SK-N-SH (cell line): Measurements from ENCODE around the gene CASP8. TPM values are rescaled to one million over a fixed set of nuclear protein-coding genes. Genes with fewer than 3 reads are reported as not detected.

Experiments
- CTCF ChIA-PET: fragments of 300-600, 350-600 bp; formaldehyde crosslinking; extraction: SDS; loops from one replicate; lab custom pipeline; 2021; lab: Yijun Ruan, JAX
- POLR2A ChIA-PET: fragments of 350-600 bp; sonication (Branson Sonifier 250); formaldehyde crosslinking; extraction: SDS; loops from one replicate; lab custom pipeline; 2020; ENCODE audit warnings: antibody characterized with exemption, inconsistent platforms; lab: Yijun Ruan, JAX
- DNase-seq: peaks from one replicate; pipeline ENCODE4 v3.0.0; 2012
- H2AFZ ChIP-seq: fragments of 200-600 bp; sonication (generic); 2 replicates; pipeline ENCODE4 v1.8.1; 2016; ENCODE audit warnings: antibody characterized with exemption, mild to moderate bottlenecking, low read depth
- H3F3A ChIP-seq: fragments of 200-600 bp; sonication (generic); replicated peaks from 2 replicates; pipeline ENCODE3; 2016; ENCODE audit warnings: antibody characterized with exemption, mild to moderate bottlenecking; ENCODE audit not compliant: insufficient read depth
- H3K27ac ChIP-seq, 2 experiments: fragments of 200-500 bp in 1 of 2; fragments of 200-600 bp in 1 of 2; sonication (Bioruptor generic) in 1 of 2; sonication (generic), shearing (Covaris generic) in 1 of 2; 2 replicates each; pipeline versions ENCODE4 v1.5.1 to v1.6.1; 2014 to 2016; ENCODE audit warnings: low read depth in 2 of 2, inconsistent platforms in 1 of 2, low read length in 1 of 2, mild to moderate bottlenecking in 1 of 2, mixed read lengths in 1 of 2
- H3K27me3 ChIP-seq: fragments of 200-600 bp; sonication (generic), shearing (Covaris generic); 2 replicates; pipeline ENCODE4 v1.6.1; 2016; ENCODE audit warnings: mixed run types; ENCODE audit not compliant: insufficient read depth
- H3K36me3 ChIP-seq, 2 experiments: fragments of 200-500 bp in 1 of 2; fragments of 200-600 bp in 1 of 2; sonication (Bioruptor generic) in 1 of 2; sonication (generic) in 1 of 2; replicated peaks in 1 of 2; 2 replicates each; pipeline versions ENCODE3 to v1.5.1; 2014 to 2016; ENCODE audit warnings: low read length in 1 of 2, mild to moderate bottlenecking in 1 of 2; ENCODE audit not compliant: insufficient read depth in 2 of 2, control insufficient read depth in 1 of 2
- H3K4me1 ChIP-seq, 2 experiments: fragments of 200-500 bp in 1 of 2; fragments of 200-600 bp in 1 of 2; sonication (Bioruptor generic) in 1 of 2; sonication (generic), shearing (Covaris generic) in 1 of 2; 2 replicates each; pipeline versions ENCODE4 v1.5.1 to v1.6.1; 2014 to 2016; ENCODE audit warnings: low read depth in 1 of 2, low read length in 1 of 2, mixed run types in 1 of 2; ENCODE audit not compliant: insufficient read depth in 2 of 2, control insufficient read depth in 1 of 2
- H3K4me2 ChIP-seq: fragments of 200-600 bp; sonication (generic), shearing (Covaris generic); 2 replicates; pipeline ENCODE4 v1.6.1; 2017; ENCODE audit warnings: mixed run types
- H3K4me3 ChIP-seq, 2 experiments: fragments of 200-500 bp in 1 of 2; fragments of 200-600 bp in 1 of 2; sonication (Bioruptor generic) in 1 of 2; sonication (generic), shearing (Covaris generic) in 1 of 2; 2 replicates each; pipeline versions ENCODE4 v1.5.1 to v1.8.1; 2014 to 2016; ENCODE audit warnings: low read depth in 2 of 2, inconsistent platforms in 1 of 2, low read length in 1 of 2, mild to moderate bottlenecking in 1 of 2, mixed read lengths in 1 of 2, moderate library complexity in 1 of 2
- H3K79me2 ChIP-seq: fragments of 200-600 bp; sonication (generic); 2 replicates; pipeline ENCODE4 v1.8.1; 2017; ENCODE audit warnings: mild to moderate bottlenecking; ENCODE audit not compliant: insufficient read depth
- H3K9ac ChIP-seq: fragments of 200-600 bp; sonication (generic); 2 replicates; pipeline ENCODE4 v1.6.1; 2017; ENCODE audit warnings: mixed run types
- H3K9me2 ChIP-seq: fragments of 200-600 bp; sonication (generic); 2 replicates; pipeline ENCODE4 v1.6.1; 2017; ENCODE audit warnings: mixed run types
- H3K9me3 ChIP-seq: fragments of 200-600 bp; sonication (generic); 2 replicates; pipeline ENCODE4 v1.6.1; 2017; ENCODE audit warnings: mixed run types, mild to moderate bottlenecking, moderate library complexity
- H4K20me1 ChIP-seq: fragments of 200-600 bp; sonication (generic); 2 replicates; pipeline ENCODE4 v1.6.1; 2017; ENCODE audit warnings: mild to moderate bottlenecking, mixed run types; ENCODE audit not compliant: insufficient read depth
- CTCF ChIP-seq: fragments of 200-600 bp; sonication (generic); IDR thresholded peaks from 2 replicates; pipeline ENCODE4 v1.6.1; 2017; ENCODE audit warnings: antibody characterized with exemption, mild to moderate bottlenecking, moderate library complexity
- EZH2phosphoT487 ChIP-seq: fragments of 200-600 bp; sonication (generic); IDR thresholded peaks from 2 replicates; pipeline ENCODE4 v1.6.1; 2017; ENCODE audit warnings: low read depth, mixed run types, mild to moderate bottlenecking, antibody characterized with exemption, moderate library complexity, borderline replicate concordance
- FOXM1 ChIP-seq: IDR thresholded peaks from 2 replicates; pipeline ENCODE4 v1.4.0; 2012; ENCODE audit warnings: low read depth, mild to moderate bottlenecking
- GATA2 ChIP-seq: sonication (generic); formaldehyde crosslinking; IDR thresholded peaks from 2 replicates; pipeline ENCODE4 v1.5.0; 2020; ENCODE audit warnings: mild to moderate bottlenecking, missing genetic modification reagents
- MAX ChIP-seq: IDR thresholded peaks from 2 replicates; pipeline ENCODE4 v1.4.0; 2012; ENCODE audit warnings: low read depth
- MEF2A ChIP-seq: IDR thresholded peaks from 2 replicates; pipeline ENCODE4 v1.4.0; 2012; ENCODE audit warnings: low read depth, borderline replicate concordance
- MXI1 ChIP-seq: IDR thresholded peaks from 2 replicates; pipeline ENCODE4 v1.6.1; 2012; ENCODE audit warnings: mild to moderate bottlenecking, low read depth, low read length, improper control_type of control experiment
- NFIC ChIP-seq: IDR thresholded peaks from 2 replicates; pipeline ENCODE4 v1.4.0; 2012; ENCODE audit warnings: borderline replicate concordance
- NRF1 ChIP-seq: IDR thresholded peaks from 2 replicates; pipeline ENCODE4 v1.6.1; 2012; ENCODE audit warnings: low read depth, mild to moderate bottlenecking, low read length
- RAD21 ChIP-seq: IDR thresholded peaks from 2 replicates; pipeline ENCODE4 v1.6.1; 2012; ENCODE audit warnings: mild to moderate bottlenecking, low read length
- REST ChIP-seq: IDR thresholded peaks from 2 replicates; pipeline ENCODE4 v1.6.1; 2012; ENCODE audit warnings: mild to moderate bottlenecking, low read depth, low read length, moderate library complexity
- RFX5 ChIP-seq: IDR thresholded peaks from 2 replicates; pipeline ENCODE4 v1.6.1; 2012; ENCODE audit warnings: mild to moderate bottlenecking, improper control_type of control experiment, low read length
- RXRA ChIP-seq: IDR thresholded peaks from 2 replicates; pipeline ENCODE4 v1.4.0; 2012; ENCODE audit warnings: low read depth, mild to moderate bottlenecking, borderline replicate concordance
- SMC3 ChIP-seq: IDR thresholded peaks from 2 replicates; pipeline ENCODE4 v1.6.1; 2012; ENCODE audit warnings: low read depth, low read length, improper control_type of control experiment
- TEAD4 ChIP-seq: IDR thresholded peaks from 2 replicates; pipeline ENCODE4 v1.4.0; 2012; ENCODE audit warnings: mild to moderate bottlenecking, borderline replicate concordance; ENCODE audit not compliant: insufficient read depth
- WGBS: methylation state at CpG from one replicate; pipeline ENCODE4 v1.1.6; 2017; ENCODE audit warnings: low lambda C conversion rate; 5-methylcytosine and 5-hydroxymethylcytosine counted together
- polyA plus RNA-seq, 3 experiments: library from polyadenylated mRNA; depleted of rRNA; stranded (reverse); fragments of >200 nt; gene quantifications; 2 replicates each; pipeline ENCODE4 v1.2.3, GENCODE V29; 2012
- TF ChIP-seq, protein P1 (sequence below): fragments of 150-350 bp; IDR thresholded peaks from 2 replicates; pipeline ENCODE4 v1.6.1; 2016; ENCODE audit warnings: mild to moderate bottlenecking, low read depth, low read length

Gene CASP8
- polyA plus RNA-seq, 1 of the 3 experiments (the other 2 are of a cell fraction), result 13.1 TPM

GRCh38 chr2:201258666-201259615, 1.4 kb upstream of the CASP8 start:
- peak overlapping the region; percentile 81 to 96 for H3K27ac ChIP-seq
- POLR2A ChIA-PET, result interaction anchor here (1.3 kb wide), 1 partner anchor 12 kb away, joined by 3 read pairs; no protein-coding TSS in a partner anchor
- no peaks in the 10 kb centered on the region for H3K9me3 ChIP-seq
- H2AFZ ChIP-seq, result peak overlapping the region; percentile 96; the same call in 1 of the 2 replicates
- H3F3A ChIP-seq, result peaks cover 17% of the 10 kb centered on the region
- no peak for DNase-seq
- 54% methylated on average over 15 of the region's 15 CpGs for WGBS
- peak overlapping the region; percentile 92 for H3K9ac ChIP-seq
- peaks cover 0 to 13% of the 10 kb centered on the region in 2 experiments; a peak in 2 of 4 replicates for H3K4me1 ChIP-seq
- no peaks in the 10 kb centered on the region for H4K20me1 ChIP-seq
- H3K36me3 ChIP-seq, result no peaks in the 10 kb centered on the region
- CTCF ChIA-PET, result no interaction called here
- H3K27me3 ChIP-seq, result no peaks in the 10 kb centered on the region
- peak overlapping the region; percentile 54 to 60 for H3K4me3 ChIP-seq
- peak overlapping the region; percentile 89 for H3K4me2 ChIP-seq
- TF ChIP-seq NFIC (no peak), EZH2phosphoT487 (no peak), MAX (no peak), CTCF (peak; percentile 4), FOXM1 (no peak)
- no peaks in the 10 kb centered on the region for H3K9me2 ChIP-seq
- peaks cover 40% of the 10 kb centered on the region for H3K79me2 ChIP-seq

- POLR2A ChIA-PET, result no interaction called here
- WGBS, result 100% methylated on average over 3 of the region's 9 CpGs
These were observed 1.1 kb downstream of the CASP8 start for GRCh38 chr2:201261471-201261870.

More at GRCh38 chr2:201261471-201261870, 1.1 kb downstream of the CASP8 start:
- Histone ChIP-seq H3K4me3 (no peak overlapping the region), H3F3A (peaks cover 17% of the 10 kb centered on the region), H3K4me2 (peak overlapping the region; percentile 18; the same call in 1 of the 2 replicates), H3K9me3 (no peaks in the 10 kb centered on the region), H3K27ac (no peak overlapping the region), H3K9ac (no peak overlapping the region)
- CTCF ChIA-PET, result interaction anchor here (0.6 kb wide), 2 partner anchors 448 to 739 kb away, joined by 3 read pairs; no protein-coding TSS in a partner anchor
- TF ChIP-seq RXRA (no peak), MEF2A (no peak), GATA2 (CRISPR knock-in tag) (no peak), RFX5 (no peak), MXI1 (no peak), NRF1 (no peak), SMC3 (no peak), NFIC (no peak), REST (no peak), TEAD4 (no peak), FOXM1 (no peak), RAD21 (no peak)
- TF ChIP-seq, protein P1, sequence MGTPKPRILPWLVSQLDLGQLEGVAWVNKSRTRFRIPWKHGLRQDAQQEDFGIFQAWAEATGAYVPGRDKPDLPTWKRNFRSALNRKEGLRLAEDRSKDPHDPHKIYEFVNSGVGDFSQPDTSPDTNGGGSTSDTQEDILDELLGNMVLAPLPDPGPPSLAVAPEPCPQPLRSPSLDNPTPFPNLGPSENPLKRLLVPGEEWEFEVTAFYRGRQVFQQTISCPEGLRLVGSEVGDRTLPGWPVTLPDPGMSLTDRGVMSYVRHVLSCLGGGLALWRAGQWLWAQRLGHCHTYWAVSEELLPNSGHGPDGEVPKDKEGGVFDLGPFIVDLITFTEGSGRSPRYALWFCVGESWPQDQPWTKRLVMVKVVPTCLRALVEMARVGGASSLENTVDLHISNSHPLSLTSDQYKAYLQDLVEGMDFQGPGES, result no peak
- TF ChIP-seq, all 33 proteins: peak for 0
- H4K20me1 ChIP-seq, result no peaks in the 10 kb centered on the region
- H3K9me2 ChIP-seq, result no peaks in the 10 kb centered on the region
- no peaks in the 10 kb centered on the region for H3K27me3 ChIP-seq
- no peak for DNase-seq
- H3K36me3 ChIP-seq, result peaks cover 0 to 1% of the 10 kb centered on the region in 2 experiments
- no peak overlapping the region for H2AFZ ChIP-seq
- peaks cover 42% of the 10 kb centered on the region for H3K79me2 ChIP-seq
- H3K4me1 ChIP-seq, result peaks cover 0 to 15% of the 10 kb centered on the region in 2 experiments; a peak in 2 of 4 replicates
